Nucleus accumbens (tissue), 56 donors: Measurements from ENCODE around the gene EIF5AL1.
"Not testable (repeated sequence)": the region's sequence is repeated elsewhere in the genome, so short reads cannot be mapped to it uniquely, and the experiment has no call there.

Experiments used
- DNase-seq, 56 donors: peaks; one replicate each; lab custom pipeline; 2025; lab: John Stamatoyannopoulos, UW

The EIF5AL1 gene

GRCh38 chr10:79511891-79512583, at the start of gene EIF5AL1:
EIF5AL1 (plus strand) TSS chr10:79512533; CDS start chr10:79512650, 117 bp downstream.
- not testable (repeated sequence) for DNase-seq

- DNase-seq: no peak
These were observed 48.5 kb upstream of the EIF5AL1 start for GRCh38 chr10:79463578-79464496.

DNA sequence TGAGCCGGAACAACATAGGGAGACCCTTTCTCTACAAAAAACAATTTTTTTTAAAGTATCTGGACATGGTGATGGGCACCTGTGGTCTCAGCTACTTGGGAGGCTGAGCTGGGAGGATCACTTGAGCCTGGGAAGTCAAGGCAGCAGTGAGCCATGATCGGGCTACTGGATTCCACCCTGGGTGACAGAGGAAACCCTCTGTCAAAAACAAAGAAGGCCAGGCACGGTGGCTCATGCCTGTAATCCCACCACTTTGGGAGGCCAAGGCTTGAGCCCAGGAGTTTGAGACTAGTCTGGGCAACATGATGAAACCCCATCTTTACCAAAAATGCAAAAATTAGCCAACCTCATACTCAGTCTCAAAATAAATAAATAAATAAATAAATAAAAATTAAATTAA, 47.0 kb upstream of the EIF5AL1 start:
- no peak for DNase-seq

DNA sequence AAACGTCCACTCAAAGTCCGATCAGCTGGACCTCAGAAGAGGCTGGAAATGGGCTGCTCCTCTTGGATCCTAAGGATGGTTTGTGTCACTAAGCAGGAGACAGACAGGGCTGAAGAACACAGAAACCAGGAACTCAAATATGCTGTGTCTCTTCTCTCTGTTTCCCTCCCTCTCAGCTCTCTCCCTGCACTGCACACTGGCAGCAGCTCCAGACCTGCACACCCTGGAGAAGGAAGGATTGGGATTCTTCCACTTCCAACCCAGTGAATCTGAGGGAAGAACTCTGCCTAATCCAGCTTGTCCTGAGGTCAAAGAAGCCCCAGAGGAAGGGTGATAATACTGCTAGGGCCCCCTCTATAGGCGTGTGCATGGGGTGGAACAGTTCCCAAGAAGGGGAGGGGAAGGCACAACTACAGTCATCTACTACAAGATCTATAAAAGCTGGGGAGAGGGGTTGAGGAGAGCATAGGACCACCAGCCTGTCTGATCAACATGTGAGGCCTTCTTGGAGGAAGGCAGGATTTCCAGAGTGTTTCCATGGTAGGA, 44.2 kb upstream of the EIF5AL1 start:
- no peak for DNase-seq

GRCh38 chr10:79468841-79469585, 43.3 kb upstream of the EIF5AL1 start:
- no peak for DNase-seq

DNA sequence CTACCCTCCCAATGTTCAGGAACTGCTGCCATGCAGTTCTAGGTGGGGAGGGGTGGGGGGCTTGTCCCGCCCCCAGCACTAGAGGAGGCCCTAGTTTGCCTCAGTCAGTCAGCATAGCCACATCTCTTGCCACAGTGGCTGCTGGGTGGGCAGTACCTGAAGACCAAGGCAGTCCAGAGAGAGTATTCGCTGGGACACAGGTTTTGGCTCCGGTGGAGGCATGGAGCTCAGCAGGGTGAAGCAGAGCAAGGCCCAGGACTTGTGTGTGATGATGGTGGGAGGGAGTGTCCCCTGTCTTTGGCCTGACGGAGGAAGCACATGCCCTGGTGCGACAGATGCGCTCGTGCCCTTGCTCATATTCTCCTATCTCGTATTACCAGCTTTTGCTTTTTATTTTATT, 42.2 kb upstream of the EIF5AL1 start:
- DNase-seq: no peak

GRCh38 chr10:79471776-79472175, 40.6 kb upstream of the EIF5AL1 start:
- no peak for DNase-seq

- no peak for DNase-seq
These were observed 39.9 kb upstream of the EIF5AL1 start for GRCh38 chr10:79472449-79472848.

- DNase-seq: no peak
These were observed 39.4 kb upstream of the EIF5AL1 start for GRCh38 chr10:79472951-79473350.

- no peak for DNase-seq
These were observed 38.7 kb upstream of the EIF5AL1 start for GRCh38 chr10:79473496-79474095.

GRCh38 chr10:79475119-79475653, 37.1 kb upstream of the EIF5AL1 start:
- DNase-seq: no peak

- no peak for DNase-seq
These were observed 36.5 kb upstream of the EIF5AL1 start for GRCh38 chr10:79475877-79476276.

DNA sequence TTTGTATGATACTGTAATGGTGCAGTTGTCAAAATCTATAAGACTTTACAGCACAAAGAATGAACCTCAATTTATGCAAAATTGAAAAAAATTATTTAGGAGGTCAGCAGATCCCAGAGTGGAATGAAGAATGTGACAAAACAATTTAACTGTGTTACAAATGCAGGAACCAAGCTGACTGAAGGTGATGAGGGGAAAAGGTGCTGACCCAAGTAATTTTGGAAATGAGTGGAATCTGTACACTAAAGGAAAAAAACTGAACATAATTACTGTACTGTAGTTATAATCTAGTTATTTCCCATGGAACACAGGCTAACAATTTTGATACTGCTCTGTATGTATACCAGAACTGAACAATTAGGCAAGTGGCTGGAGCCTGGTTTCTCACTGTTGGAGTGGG, 35.7 kb upstream of the EIF5AL1 start:
- no peak for DNase-seq

GRCh38 chr10:79477456-79477855, 34.9 kb upstream of the EIF5AL1 start:
- no peak for DNase-seq

DNA sequence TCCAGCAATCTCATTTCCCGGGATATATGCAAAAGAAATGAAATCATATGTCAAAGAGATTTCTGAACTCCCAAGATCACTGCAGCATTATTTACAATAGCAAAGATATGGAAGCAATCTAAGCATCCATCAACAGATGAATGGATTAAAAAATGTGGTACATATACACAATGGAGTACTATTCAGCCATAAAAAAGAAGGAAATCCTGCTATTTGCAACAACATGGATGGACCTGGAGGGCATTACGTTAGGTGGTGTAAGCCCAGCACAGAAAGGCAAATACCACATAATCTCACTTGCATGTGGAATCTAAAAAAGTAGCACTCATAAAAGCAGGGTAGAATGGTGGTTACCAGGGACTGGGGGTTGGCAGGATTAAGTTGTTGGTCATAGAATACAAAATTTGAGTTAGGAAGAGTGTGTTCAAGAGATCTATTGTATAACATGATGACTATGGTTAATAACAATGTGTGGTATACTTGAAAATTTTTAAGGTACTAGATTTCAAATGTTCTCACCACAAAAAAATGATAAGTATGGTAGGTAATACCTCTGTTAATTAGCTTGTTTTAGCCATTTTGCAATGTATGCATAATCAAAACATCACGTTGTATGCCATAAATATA, 32.9 kb upstream of the EIF5AL1 start:
- DNase-seq: no peak

- DNase-seq: no peak
These were observed 30.0 kb upstream of the EIF5AL1 start for GRCh38 chr10:79482304-79482703.

- no peak for DNase-seq
These were observed 29.6 kb upstream of the EIF5AL1 start for GRCh38 chr10:79482741-79483140.

- DNase-seq: no peak
These were observed 29.0 kb upstream of the EIF5AL1 start for GRCh38 chr10:79483299-79483698.

GRCh38 chr10:79483948-79484347, 28.4 kb upstream of the EIF5AL1 start:
- no peak for DNase-seq

GRCh38 chr10:79484476-79484875, 27.9 kb upstream of the EIF5AL1 start:
- no peak for DNase-seq
